H1 (cell line): ENCODE measurements around the gene ADRA2B. TPM values are rescaled to one million over a fixed set of nuclear protein-coding genes. Genes with fewer than 3 reads are reported as not detected.

Experiments used
- CTCF ChIA-PET: fragments of 300-600 bp; sonication (Branson Sonifier 250); formaldehyde crosslinking; loops from one replicate; lab custom pipeline; 2021; ENCODE audit not compliant: partially characterized antibody; lab: Charles Lee
- POLR2A ChIA-PET: fragments of 300-600 bp; sonication (Branson Sonifier 250); formaldehyde crosslinking; loops from one replicate; lab custom pipeline; 2021; ENCODE audit warnings: inconsistent platforms; ENCODE audit not compliant: partially characterized antibody; lab: Charles Lee
- DNase-seq, 2 experiments: peaks; one replicate each; pipeline versions ENCODE4 v3.0.0 to v3.0.0-alpha.2; 2010 to 2022; ENCODE audit warnings: low spot score in 2 of 2, low read depth in 1 of 2, mixed read lengths in 1 of 2
- FAIRE-seq: peaks from 2 replicates; lab custom pipeline; 2011; peaks lifted over from hg19 to GRCh38; lab: Jason Lieb, UNC
- H2AFZ ChIP-seq: 2 replicates; pipeline ENCODE4 v1.8.1; 2012; ENCODE audit warnings: low read length, inconsistent platforms
- H2AK5ac ChIP-seq: 2 replicates; pipeline ENCODE4 v1.6.1; 2013; ENCODE audit warnings: low read depth, low read length
- H2BK120ac ChIP-seq: replicated peaks from 2 replicates; pipeline ENCODE3; 2013; ENCODE audit warnings: low read depth, low read length, inconsistent platforms
- H2BK12ac ChIP-seq: 2 replicates; pipeline ENCODE4 v1.6.1; 2013; ENCODE audit warnings: low read depth, low read length
- H2BK15ac ChIP-seq: 2 replicates; pipeline ENCODE4 v1.6.1; 2013; ENCODE audit warnings: low read length
- H2BK20ac ChIP-seq: 2 replicates; pipeline ENCODE4 v1.6.1; 2013; ENCODE audit warnings: low read length
- H2BK5ac ChIP-seq: 2 replicates; pipeline ENCODE4 v1.6.1; 2013; ENCODE audit warnings: low read depth, low read length
- H3K14ac ChIP-seq: 2 replicates; pipeline ENCODE4 v1.6.1; 2013; ENCODE audit warnings: inconsistent platforms; ENCODE audit not compliant: insufficient read length
- H3K18ac ChIP-seq: 2 replicates; pipeline ENCODE4 v1.6.1; 2013; ENCODE audit warnings: low read length; ENCODE audit errors: extremely low read depth
- H3K23ac ChIP-seq: 2 replicates; pipeline ENCODE4 v1.6.1; 2013; ENCODE audit warnings: inconsistent platforms; ENCODE audit not compliant: insufficient read length
- H3K23me2 ChIP-seq: 2 replicates; pipeline ENCODE4 v1.6.1; 2013; ENCODE audit warnings: low read depth, low read length
- H3K27ac ChIP-seq: 2 replicates; pipeline ENCODE4 v1.6.1; 2011; ENCODE audit warnings: low read depth, low read length, inconsistent platforms
- H3K27me3 ChIP-seq, 4 experiments: replicated peaks in 1 of 4; 1 replicate in 1 of 4; 2 replicates in 3 of 4; pipeline versions ENCODE4 v1.6.1 to v1.8.1; 2011 to 2013; ENCODE audit warnings: low read length in 3 of 4, mild to moderate bottlenecking in 3 of 4, inconsistent platforms in 2 of 4, mixed read lengths in 2 of 4, moderate library complexity in 1 of 4; ENCODE audit not compliant: control insufficient read depth in 3 of 4, insufficient read depth in 3 of 4; ENCODE audit errors: extremely low read depth in 1 of 4
- H3K36me3 ChIP-seq, 4 experiments: 2 replicates each; pipeline versions ENCODE4 v1.6.1 to v1.8.1; 2011 to 2013; ENCODE audit warnings: mild to moderate bottlenecking in 4 of 4, low read length in 3 of 4, moderate library complexity in 2 of 4, control low read depth in 1 of 4, inconsistent platforms in 1 of 4; ENCODE audit not compliant: insufficient read depth in 4 of 4, control insufficient read depth in 2 of 4
- H3K4ac ChIP-seq: replicated peaks from 2 replicates; pipeline ENCODE3; 2013; ENCODE audit warnings: low read length, low read depth, mixed read lengths, inconsistent platforms; ENCODE audit not compliant: insufficient read length
- H3K4me1 ChIP-seq, 4 experiments: replicated peaks in 1 of 4; 1 replicate in 1 of 4; 2 replicates in 3 of 4; pipeline versions ENCODE4 v1.6.1 to v1.8.1; 2011 to 2013; ENCODE audit warnings: low read length in 3 of 4, inconsistent platforms in 2 of 4, mixed read lengths in 1 of 4; ENCODE audit not compliant: insufficient read depth in 4 of 4, control insufficient read depth in 3 of 4
- H3K4me2 ChIP-seq, 2 experiments: 2 replicates each; pipeline versions ENCODE4 v1.6.1 to v1.8.1; 2011 to 2013; ENCODE audit warnings: low read depth in 2 of 2, low read length in 2 of 2, control low read depth in 1 of 2, inconsistent platforms in 1 of 2, mild to moderate bottlenecking in 1 of 2; ENCODE audit not compliant: insufficient read depth in 1 of 2
- H3K4me3 ChIP-seq, 4 experiments: fragments of 200-600, 300-600 bp in 1 of 4; sonication (generic), shearing (Covaris generic), sonication (Bioruptor Twin) in 1 of 4; 2 replicates each; pipeline versions ENCODE4 v1.5.1 to v1.8.1; 2011 to 2016; ENCODE audit warnings: low read length in 4 of 4, low read depth in 3 of 4, control low read depth in 2 of 4, inconsistent platforms in 2 of 4, mild to moderate bottlenecking in 2 of 4, mixed read lengths in 1 of 4, moderate library complexity in 1 of 4; ENCODE audit not compliant: insufficient read depth in 2 of 4; ENCODE audit errors: extremely low read depth in 1 of 4
- H3K56ac ChIP-seq: replicated peaks from 2 replicates; pipeline ENCODE3; 2013; ENCODE audit warnings: low read depth, mild to moderate bottlenecking, mixed read lengths, low read length, inconsistent platforms; ENCODE audit not compliant: insufficient read length
- H3K79me1 ChIP-seq: 2 replicates; pipeline ENCODE4 v1.6.1; 2013; ENCODE audit warnings: low read depth, low read length, control low read depth
- H3K79me2 ChIP-seq, 2 experiments: 2 replicates each; pipeline versions ENCODE4 v1.6.1 to v1.8.1; 2012 to 2013; ENCODE audit warnings: low read length in 2 of 2, mild to moderate bottlenecking in 2 of 2, inconsistent platforms in 1 of 2; ENCODE audit not compliant: insufficient read depth in 2 of 2, control insufficient read depth in 1 of 2
- H3K9ac ChIP-seq, 4 experiments: replicated peaks in 1 of 4; 1 replicate in 1 of 4; 2 replicates in 3 of 4; pipeline versions ENCODE4 v1.6.1 to v1.8.1; 2011 to 2013; ENCODE audit warnings: low read depth in 3 of 4, low read length in 3 of 4, control low read depth in 2 of 4, mild to moderate bottlenecking in 2 of 4, moderate library complexity in 2 of 4, inconsistent platforms in 1 of 4; ENCODE audit errors: extremely low read depth in 1 of 4
- H3K9me3 ChIP-seq, 2 experiments: 2 replicates each; pipeline versions ENCODE4 v1.6.1 to v1.8.1; 2012 to 2013; ENCODE audit warnings: mild to moderate bottlenecking in 2 of 2, moderate library complexity in 2 of 2, control low read depth in 1 of 2, inconsistent platforms in 1 of 2, low read depth in 1 of 2, low read length in 1 of 2, mixed read lengths in 1 of 2; ENCODE audit not compliant: insufficient read depth in 2 of 2
- H4K20me1 ChIP-seq, 2 experiments: replicated peaks in 1 of 2; 2 replicates each; pipeline versions ENCODE3 to v1.8.1; 2011 to 2013; ENCODE audit warnings: inconsistent platforms in 2 of 2, low read length in 2 of 2, mild to moderate bottlenecking in 1 of 2; ENCODE audit not compliant: insufficient read depth in 2 of 2, control insufficient read depth in 1 of 2
- H4K5ac ChIP-seq: 2 replicates; pipeline ENCODE4 v1.6.1; 2013; ENCODE audit warnings: low read length, low read depth, mixed read lengths, inconsistent platforms; ENCODE audit not compliant: insufficient read length
- H4K8ac ChIP-seq: 2 replicates; pipeline ENCODE4 v1.8.0; 2013; ENCODE audit warnings: mild to moderate bottlenecking, moderate library complexity, low read length, inconsistent platforms; ENCODE audit not compliant: insufficient read depth; ENCODE audit errors: extremely low read depth
- H4K91ac ChIP-seq: replicated peaks from 2 replicates; pipeline ENCODE3; 2013; ENCODE audit warnings: low read length, mixed read lengths, inconsistent platforms; ENCODE audit not compliant: insufficient read length
- CREB1 ChIP-seq: IDR thresholded peaks from 2 replicates; pipeline ENCODE4 v1.6.1; 2012; ENCODE audit warnings: inconsistent platforms
- E2F6 ChIP-seq: IDR thresholded peaks from 2 replicates; pipeline ENCODE4 v1.6.1; 2012; ENCODE audit warnings: inconsistent platforms
- EGR1 ChIP-seq: IDR thresholded peaks from 2 replicates; pipeline ENCODE4 v1.6.1; 2011; ENCODE audit warnings: low read depth, low read length, borderline replicate concordance
- FOSL1 ChIP-seq: IDR thresholded peaks from 2 replicates; pipeline ENCODE4 v1.6.1; 2011; ENCODE audit warnings: mild to moderate bottlenecking, low read depth, low read length, moderate library complexity; ENCODE audit not compliant: insufficient read depth
- HDAC2 ChIP-seq, 2 experiments: fragments of 300-600 bp in 1 of 2; sonication (generic) in 1 of 2; IDR thresholded peaks; 2 replicates each; pipeline ENCODE4 v1.6.1; 2011 to 2012; ENCODE audit warnings: low read depth in 2 of 2, low read length in 2 of 2, mild to moderate bottlenecking in 2 of 2, moderate library complexity in 2 of 2, borderline replicate concordance in 1 of 2, inconsistent platforms in 1 of 2
- RFX5 ChIP-seq: IDR thresholded peaks from 2 replicates; pipeline ENCODE4 v1.6.1; 2011; ENCODE audit warnings: low read depth, low read length, improper control_type of control experiment, borderline replicate concordance
- RXRA ChIP-seq: IDR thresholded peaks from 2 replicates; pipeline ENCODE4 v1.6.1; 2011; ENCODE audit warnings: low read depth, mild to moderate bottlenecking, low read length, moderate library complexity; ENCODE audit not compliant: insufficient read depth
- SIN3A ChIP-seq, 2 experiments: IDR thresholded peaks in 1 of 2; conservative IDR thresholded peaks in 1 of 2; 2 replicates each; pipeline ENCODE4 v1.6.1; 2011 to 2012; ENCODE audit warnings: low read length in 2 of 2, improper control_type of control experiment in 1 of 2, low read depth in 1 of 2, mild to moderate bottlenecking in 1 of 2
- SUZ12 ChIP-seq: fragments of 200-600 bp; sonication (generic); IDR thresholded peaks from 2 replicates; pipeline ENCODE4 v1.6.1; 2012; ENCODE audit warnings: mild to moderate bottlenecking, inconsistent platforms, low read length, moderate library complexity, mixed read lengths
- WGBS, 2 experiments: shearing (Covaris generic) in 1 of 2; methylation state at CpG; one replicate each; pipeline versions ENCODE4 v1.1.6 to v1.1.7; 2013 to 2015; ENCODE audit warnings: low lambda C conversion rate in 2 of 2, mixed read lengths in 2 of 2, inconsistent platforms in 1 of 2, low coverage in 1 of 2, missing lambda C conversion rate in 1 of 2; ENCODE audit not compliant: insufficient replicate concordance in 2 of 2, insufficient coverage in 1 of 2, insufficient read length in 1 of 2; ENCODE audit errors: extremely low coverage in 1 of 2, missing lambda C conversion rate in 1 of 2; 5-methylcytosine and 5-hydroxymethylcytosine counted together
- polyA plus RNA-seq, 7 experiments: library from polyadenylated mRNA; depleted of rRNA in 3 of 7; stranded (reverse) in 5 of 7; unstranded in 2 of 7; fragments of >200 nt in 5 of 7; fragments of 200-250 nt in 2 of 7; gene quantifications; 1 replicate in 5 of 7; 2 replicates in 1 of 7; 4 replicates in 1 of 7; pipeline versions ENCODE4 v1.2.1 to v1.2.3, GENCODE V29; 2011 to 2013; ENCODE audit warnings: missing spikeins in 2 of 7, mixed read lengths in 2 of 7
- total RNA-seq: library from RNA; stranded (reverse); fragmentation: NEBNext Ultra II Directional; extraction: Animal tissue kit (Norgen Biotek cat#: 25700); gene quantifications from 2 replicates; pipeline ENCODE4 v1.2.1, GENCODE V29; 2021

The ADRA2B gene
- total and polyA plus RNA-seq, 2 of the 8 experiments (the other 6 are each of a cell fraction or from before 2014, with no cell fraction given) = 5.8 to 6.5 TPM

- Histone ChIP-seq H2AFZ (no peak within 1 kb of the TSS; the same call in 1 of the 2 replicates), H4K20me1 (no peaks in the 10 kb centered on the region), H2BK5ac (peak within 1 kb of the TSS; percentile 44; the same call in 1 of the 2 replicates), H3K27ac (no peak within 1 kb of the TSS), H3K23ac (no peak within 1 kb of the TSS), H2BK20ac (peak within 1 kb of the TSS; percentile 72; the same call in 1 of the 2 replicates), H2BK15ac (peak within 1 kb of the TSS; percentile 90; the same call in 1 of the 2 replicates), H3K4me3 (peak within 1 kb of the TSS; percentile 38 to 69 (median 41)), H3K56ac (peak within 1 kb of the TSS; percentile 16), H4K5ac (no peak within 1 kb of the TSS), H3K23me2 (peaks cover 7% of the 10 kb centered on the region), H3K36me3 (no peaks in the 10 kb centered on the region), H4K8ac (peak within 1 kb of the TSS; percentile 95), H3K9ac (peak within 1 kb of the TSS; percentile 30 to 88 (median 54); a peak in 5 of 7 replicates), H3K79me2 (no peaks in the 10 kb centered on the region), H3K79me1 (no peaks in the 10 kb centered on the region), H3K9me3 (no peaks in the 10 kb centered on the region), H3K18ac (peak within 1 kb of the TSS; percentile 87), H2AK5ac (no peak within 1 kb of the TSS), H3K4ac (peak within 1 kb of the TSS; percentile 83), H3K4me2 (peak within 1 kb of the TSS; percentile 66 to 89), H3K27me3 (peaks cover 4 to 30% (median 20%) of the 10 kb centered on the region in 4 experiments; a peak in 6 of 7 replicates), H2BK120ac (no peak within 1 kb of the TSS), H3K14ac (no peak within 1 kb of the TSS), H4K91ac (peak within 1 kb of the TSS; percentile 73), H2BK12ac (peak within 1 kb of the TSS; percentile 92; the same call in 1 of the 2 replicates), H3K4me1 (peaks cover 0 to 42% (median 30%) of the 10 kb centered on the region in 4 experiments; a peak in 6 of 7 replicates)
- 6% methylated on average over 27 of the region's 94 CpGs; no CpG with 5 or more reads in 1 of the 2 experiments for WGBS, 2 experiments
- ChIA-PET POLR2A (interaction anchor here (1.0 to 2.0 kb wide), 9 partner anchors 10 to 63 kb away, joined by 3 to 6 read pairs (median 3); partner anchors contain the start of genes ADRA2B and STARD7), CTCF (interaction anchor here (0.8 to 13.4 kb wide), 4 partner anchors 28 to 115 kb away, joined by 3 to 155 read pairs (median 5); no protein-coding TSS in a partner anchor)
- FAIRE-seq (no peak), DNase-seq (peak in 1 of 2 experiments; percentile 81)
- no peak for TF ChIP-seq RFX5
- TF ChIP-seq EGR1 = no peak; the same call in 1 of the 2 replicates
- no peak for TF ChIP-seq CREB1
- TF ChIP-seq E2F6 = peak; percentile 88
- no peak for TF ChIP-seq FOSL1
- TF ChIP-seq SIN3A (conservative IDR thresholded peaks at IDR 0.05 in 1 of 2, IDR thresholded peaks at IDR 0.05 in 1 of 2; ENCODE audit: low read depth in 1 of 2, low read length in 2 of 2) = 0 out of 4 replicates have a peak, but pooled peaks of 1 of the 2 experiments have one; percentile 19
- peak; percentile 46 for TF ChIP-seq SUZ12
- no peak for TF ChIP-seq RXRA
- TF ChIP-seq HDAC2 (IDR thresholded peaks at IDR 0.05; ENCODE audit: borderline replicate concordance in 1 of 2, low read depth in 2 of 2, low read length in 2 of 2) = peak in 1 of 2 experiments; percentile 62; a peak in 1 of 4 replicates
These were observed 28.9 kb upstream of the ADRA2B start, which contains the start of gene DUSP2 for GRCh38 chr2:96145036-96145847. Gene DUSP2, minus strand, starts transcription at chr2:96145440. Its CDS starts 86 bp downstream, at chr2:96145354.
